Testis (tissue), 2 donors: ENCODE results near the gene OTOA.

ENCODE experiments used
- CTCF ChIP-seq, 3 experiments: fragments of 450-650 bp in 2 of 3; fragments of 200-600 bp in 1 of 3; sonication (generic) in 1 of 3; IDR thresholded peaks; one replicate each; pipeline ENCODE4 v1.5.1; 2016 to 2019; ENCODE audit warnings: antibody characterized with exemption in 3 of 3, mild to moderate bottlenecking in 2 of 3, moderate library complexity in 1 of 3
- POLR2A ChIP-seq: fragments of 450-650 bp; IDR thresholded peaks from one replicate; pipeline ENCODE4 v1.6.1; 2017; ENCODE audit warnings: antibody characterized with exemption, mild to moderate bottlenecking, moderate library complexity

- no peak for TF ChIP-seq CTCF (IDR thresholded peaks at IDR 0.05)
- no peak for TF ChIP-seq POLR2A
Measured at GRCh38 chr16:21659124-21659523, 4.6 kb upstream of the OTOA start.
